Kidney (tissue), 14 donors: ENCODE results near the gene CETN3. TPM values are rescaled to one million over a fixed set of nuclear protein-coding genes. Genes with fewer than 3 reads are reported as not detected.

Experiments used
- DNase-seq, 5 donors: peaks; one replicate each; pipeline ENCODE4 v3.0.0-alpha.2; 2013 to 2020
- FAIRE-seq: peaks from 2 replicates; lab custom pipeline; 2012; peaks lifted over from hg19 to GRCh38; lab: Jason Lieb, UNC
- H3K27ac ChIP-seq, 2 donors: one replicate each; pipeline ENCODE4 v1.7.0; 2013; ENCODE audit warnings: low read depth in 2 of 2, low read length in 2 of 2, inconsistent platforms in 1 of 2
- H3K27me3 ChIP-seq: one replicate; pipeline ENCODE4 v1.7.1; 2013; ENCODE audit warnings: low read length, inconsistent platforms; ENCODE audit not compliant: control insufficient read depth, insufficient read depth
- H3K36me3 ChIP-seq, 3 donors: one replicate each; pipeline versions ENCODE4 v1.7.0 to v1.7.1; 2013; ENCODE audit warnings: low read length in 3 of 3, control low read depth in 1 of 3, inconsistent platforms in 1 of 3; ENCODE audit not compliant: insufficient read depth in 3 of 3, control insufficient read depth in 2 of 3
- H3K4me1 ChIP-seq, 3 donors: one replicate each; pipeline versions ENCODE4 v1.7.0 to v1.7.1; 2013; ENCODE audit warnings: low read length in 3 of 3, inconsistent platforms in 1 of 3, low read depth in 1 of 3; ENCODE audit not compliant: control insufficient read depth in 2 of 3, insufficient read depth in 2 of 3
- H3K4me3 ChIP-seq, 3 donors: one replicate each; pipeline versions ENCODE4 v1.7.0 to v1.8.1; 2013; ENCODE audit warnings: low read length in 3 of 3, control low read depth in 1 of 3, inconsistent platforms in 1 of 3
- H3K9ac ChIP-seq, 3 donors: one replicate each; pipeline versions ENCODE4 v1.7.0 to v1.7.1; 2013; ENCODE audit warnings: low read length in 3 of 3, control low read depth in 1 of 3, inconsistent platforms in 1 of 3
- H3K9me3 ChIP-seq, 3 donors: one replicate each; pipeline versions ENCODE4 v1.7.0 to v1.7.1; 2013; ENCODE audit warnings: low read length in 3 of 3, control low read depth in 1 of 3, inconsistent platforms in 1 of 3; ENCODE audit not compliant: control insufficient read depth in 2 of 3, insufficient read depth in 1 of 3
- intact Hi-C: fragments of 100-400 bp; cut with DNase I; formaldehyde crosslinking; loops from one replicate; pipeline ENCODE4 v1.11.1; 2022
- polyA plus RNA-seq: library from polyadenylated mRNA; stranded (reverse); fragments of 350-450 nt; fragmentation: Illumina TruSeq; extraction: RNeasy Lipid Tissue Mini Kit (QIAGEN cat#74804); gene quantifications from one replicate; pipeline ENCODE4 v1.2.3, GENCODE V29; 2014; ENCODE audit warnings: low read depth, low replicate concordance; ENCODE audit not compliant: insufficient read depth
- total RNA-seq: library from RNA; stranded (reverse); fragmentation: NEBNext Ultra II Directional; extraction: Animal tissue kit (Norgen Biotek cat#: 25700); gene quantifications from one replicate; pipeline ENCODE4 v1.2.1, GENCODE V29; 2021
- TF ChIP-seq, protein P1 (sequence below): IDR thresholded peaks from 3 replicates; pipeline ENCODE4 v1.5.1; 2012; ENCODE audit warnings: mild to moderate bottlenecking, moderate library complexity, borderline replicate concordance; ENCODE audit not compliant: insufficient read depth; ENCODE audit errors: extremely low read depth
- donor health status: control.
- donor health status: control.
- donor health status: control.
- donor health status: control.
- donor health status: control.
- donor health status: DM: yes; HTN: yes; CAD: no.
- donor health status: Normal renal cell carcinoma (clear cell type).

CETN3 gene
- total and polyA plus RNA-seq, 2 donors from 2014 or later = 19.8 to 50.0 TPM

GRCh38 chr5:90386099-90386710, 23.4 kb downstream of the CETN3 start:
- H3K36me3 ChIP-seq = no peaks in the 10 kb centered on the region
- TF ChIP-seq, protein P1, sequence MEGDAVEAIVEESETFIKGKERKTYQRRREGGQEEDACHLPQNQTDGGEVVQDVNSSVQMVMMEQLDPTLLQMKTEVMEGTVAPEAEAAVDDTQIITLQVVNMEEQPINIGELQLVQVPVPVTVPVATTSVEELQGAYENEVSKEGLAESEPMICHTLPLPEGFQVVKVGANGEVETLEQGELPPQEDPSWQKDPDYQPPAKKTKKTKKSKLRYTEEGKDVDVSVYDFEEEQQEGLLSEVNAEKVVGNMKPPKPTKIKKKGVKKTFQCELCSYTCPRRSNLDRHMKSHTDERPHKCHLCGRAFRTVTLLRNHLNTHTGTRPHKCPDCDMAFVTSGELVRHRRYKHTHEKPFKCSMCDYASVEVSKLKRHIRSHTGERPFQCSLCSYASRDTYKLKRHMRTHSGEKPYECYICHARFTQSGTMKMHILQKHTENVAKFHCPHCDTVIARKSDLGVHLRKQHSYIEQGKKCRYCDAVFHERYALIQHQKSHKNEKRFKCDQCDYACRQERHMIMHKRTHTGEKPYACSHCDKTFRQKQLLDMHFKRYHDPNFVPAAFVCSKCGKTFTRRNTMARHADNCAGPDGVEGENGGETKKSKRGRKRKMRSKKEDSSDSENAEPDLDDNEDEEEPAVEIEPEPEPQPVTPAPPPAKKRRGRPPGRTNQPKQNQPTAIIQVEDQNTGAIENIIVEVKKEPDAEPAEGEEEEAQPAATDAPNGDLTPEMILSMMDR = peak; percentile 16
- FAIRE-seq = peak; percentile 98

DNA sequence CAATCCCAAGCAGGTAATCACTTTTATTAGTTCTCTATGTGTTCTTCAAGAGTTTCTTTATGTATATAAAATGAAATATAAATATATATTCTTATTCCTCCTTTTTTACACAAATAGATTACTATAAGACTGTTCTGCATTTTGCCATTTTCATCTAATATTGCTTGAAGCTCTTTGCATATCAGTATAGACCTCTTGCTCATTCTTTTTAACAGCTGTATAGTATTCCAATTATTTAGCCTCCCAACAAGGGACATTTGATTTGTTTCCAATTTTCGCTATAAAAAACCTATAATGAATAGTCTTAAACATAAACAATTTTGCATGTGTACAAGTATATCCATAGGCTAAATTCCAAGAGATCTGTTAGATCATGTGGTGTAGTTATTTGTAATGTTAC, 25.2 kb downstream of the CETN3 start:
- TF ChIP-seq, protein P1 = no peak
- no peaks in the 10 kb centered on the region for H3K4me1 ChIP-seq
- intact Hi-C loops = no loop called here

More at GRCh38 chr5:90386099-90386710, 23.4 kb downstream of the CETN3 start:
- no peaks in the 10 kb centered on the region for H3K9me3 ChIP-seq
- no peaks in the 10 kb centered on the region for H3K4me1 ChIP-seq
- H3K27me3 ChIP-seq = no peaks in the 10 kb centered on the region
- no peak overlapping the region for H3K27ac ChIP-seq
- peak in 2 of 5 donors; percentile 14 to 44 for DNase-seq
- intact Hi-C loops = no loop called here
- H3K9ac ChIP-seq = no peak overlapping the region
- H3K4me3 ChIP-seq = no peak overlapping the region

DNA sequence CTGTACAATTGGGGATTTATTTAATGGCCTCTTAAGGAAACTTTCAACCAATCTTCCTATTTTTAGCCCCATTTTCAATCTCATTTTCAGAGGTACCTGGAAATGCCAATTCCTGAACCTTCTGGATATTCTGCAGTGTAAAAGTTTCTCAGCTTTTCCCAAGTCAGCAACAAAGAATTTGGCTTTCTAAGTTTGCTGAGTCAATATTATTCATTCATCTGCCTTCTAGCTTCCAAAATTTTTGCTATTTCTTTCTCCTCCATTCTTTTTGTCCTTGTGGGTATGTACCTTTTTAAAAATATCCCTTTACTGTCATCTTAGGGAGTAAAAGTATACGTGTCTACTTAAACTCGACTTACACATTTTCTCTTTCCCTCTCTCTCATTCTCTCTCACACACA, 25.7 kb downstream of the CETN3 start:
- no peak overlapping the region for H3K4me3 ChIP-seq
- TF ChIP-seq, protein P1 = no peak
- H3K27ac ChIP-seq = no peak overlapping the region
- DNase-seq (no peak), FAIRE-seq (no peak)
- no peaks in the 10 kb centered on the region for H3K4me1 ChIP-seq
- H3K36me3 ChIP-seq = no peaks in the 10 kb centered on the region
- intact Hi-C loops = no loop called here
- no peaks in the 10 kb centered on the region for H3K27me3 ChIP-seq
- H3K9me3 ChIP-seq = no peaks in the 10 kb centered on the region
- H3K9ac ChIP-seq = no peak overlapping the region

More for the DNA sequence above, 25.2 kb downstream of the CETN3 start:
- H3K27me3 ChIP-seq = no peaks in the 10 kb centered on the region
- DNase-seq = no peak
- H3K9me3 ChIP-seq = no peaks in the 10 kb centered on the region
- FAIRE-seq = no peak
- H3K4me3 ChIP-seq = no peak overlapping the region
- H3K36me3 ChIP-seq = no peaks in the 10 kb centered on the region
- no peak overlapping the region for H3K9ac ChIP-seq
- H3K27ac ChIP-seq = no peak overlapping the region
